Measurements from ENCODE around the gene BIRC5. TPM values are rescaled to one million over a fixed set of nuclear protein-coding genes. Genes with fewer than 3 reads are reported as not detected.
A peak's percentile ranks its signal among the peaks of the same experiment; 100 is the strongest.

The BIRC5 gene
- total RNA-seq, 1 experiment from 2014 or later = 119 TPM

- Histone ChIP-seq H3K4me1 (ENCODE audit: control insufficient read depth, insufficient read depth, low read length) (peaks cover 56% of the 10 kb centered on the region), H3K36me3 (ENCODE audit: control insufficient read depth, insufficient read depth, low read length) (peaks cover 3% of the 10 kb centered on the region), H3K9me3 (ENCODE audit: control insufficient read depth, insufficient read depth, low read depth, low read length) (no peaks in the 10 kb centered on the region), H3K4me3 (ENCODE audit: low read depth in 2 of 2, low read length in 2 of 2) (no peak overlapping the region), H3K27ac (ENCODE audit: low read length) (0 out of 2 replicates have a peak overlapping the region, but pooled peaks have one; percentile 37), H3K27me3 (ENCODE audit: control insufficient read depth, insufficient read depth, low read length) (no peaks in the 10 kb centered on the region)
- ATAC-seq (no peak), DNase-seq (ENCODE audit: low read depth, low spot score) (no peak)
- no peak for TF ChIP-seq CTCF (IDR thresholded peaks at IDR 0.05)
- TF ChIP-seq TCF7L2 (IDR thresholded peaks at IDR 0.05; ENCODE audit: low read depth, low read length) = no peak
- no peak for TF ChIP-seq SIN3A (IDR thresholded peaks at IDR 0.05; ENCODE audit: borderline replicate concordance, insufficient read depth, low read depth, low read length)
- no peak for TF ChIP-seq REST (IDR thresholded peaks at IDR 0.05; ENCODE audit: insufficient read depth in 1 of 2, low read depth in 2 of 2, low read length in 1 of 2)
- no peak for TF ChIP-seq POLR2AphosphoS5 (IDR thresholded peaks at IDR 0.05; ENCODE audit: low read depth, low read length)
- intact Hi-C loops (cut with micrococcal nuclease; ENCODE audit: unreplicated experiment) = loop anchor here (5.0 kb wide), 1 partner anchor 63 kb away; no protein-coding TSS in a partner anchor
- no TSS peak for BruUV-seq (replicated peaks)
- CTCF ChIA-PET = interaction anchor here (0.7 kb wide), 1 partner anchor 87 kb away, joined by 3 read pairs; no protein-coding TSS in a partner anchor
- POLR2A ChIA-PET = interaction anchor here (0.5 to 0.6 kb wide), 3 partner anchors 8 to 521 kb away, joined by 3 to 7 read pairs (median 7); no protein-coding TSS in a partner anchor
- in situ Hi-C loops (cut with HindIII; ENCODE audit: low pct_unique_long_range_greater_than_20kb, low sequenced_read_pairs) = no loop called here
These were observed 38.4 kb upstream of the BIRC5 start for GRCh38 chr17:78175643-78175981.

GRCh38 chr17:78176548-78177025 is 37.5 kb upstream of the BIRC5 start:
- Histone ChIP-seq H3K9me3 (ENCODE audit: control insufficient read depth, insufficient read depth, low read depth, low read length) (no peaks in the 10 kb centered on the region), H3K4me3 (ENCODE audit: low read depth in 2 of 2, low read length in 2 of 2) (no peak overlapping the region), H3K36me3 (ENCODE audit: control insufficient read depth, insufficient read depth, low read length) (peaks cover 3% of the 10 kb centered on the region; the same call in 1 of the 2 replicates), H3K27ac (ENCODE audit: low read length) (peak overlapping the region; percentile 24; the same call in 1 of the 2 replicates), H3K4me1 (ENCODE audit: control insufficient read depth, insufficient read depth, low read length) (peaks cover 47% of the 10 kb centered on the region), H3K27me3 (ENCODE audit: control insufficient read depth, insufficient read depth, low read length) (no peaks in the 10 kb centered on the region)
- BruUV-seq (replicated peaks) = no TSS peak
- DNase-seq (ENCODE audit: low read depth, low spot score) (no peak), ATAC-seq (peak; percentile 67)
- intact Hi-C loops (cut with micrococcal nuclease; ENCODE audit: unreplicated experiment) = loop anchor here (5.0 kb wide), 1 partner anchor 64 kb away; no protein-coding TSS in a partner anchor
- CTCF ChIA-PET = interaction anchor here (0.7 to 1.1 kb wide), 4 partner anchors 9 to 156 kb away, joined by 4 to 5 read pairs (median 4); partner anchors contain the start of gene TK1
- no peak for TF ChIP-seq TCF7L2 (IDR thresholded peaks at IDR 0.05; ENCODE audit: low read depth, low read length)
- TF ChIP-seq CTCF (IDR thresholded peaks at IDR 0.05) = peak; percentile 99
- peak; percentile 65 for TF ChIP-seq POLR2AphosphoS5 (IDR thresholded peaks at IDR 0.05; ENCODE audit: low read depth, low read length)
- in situ Hi-C loops (cut with HindIII; ENCODE audit: low pct_unique_long_range_greater_than_20kb, low sequenced_read_pairs) = no loop called here
- POLR2A ChIA-PET = no interaction called here
